AG04449 (cell line): ENCODE results near the gene MAST2.
A peak's percentile ranks its signal among the peaks of the same experiment; 100 is the strongest.

ENCODE experiments used
- CTCF ChIA-PET: fragments of 350-600 bp; formaldehyde crosslinking; extraction: SDS; loops from one replicate; lab custom pipeline; 2021; ENCODE audit warnings: antibody characterized with exemption; lab: Yijun Ruan, JAX
- POLR2A ChIA-PET: fragments of 400-600, 350-600 bp; formaldehyde crosslinking; extraction: SDS; loops from one replicate; lab custom pipeline; 2020; ENCODE audit warnings: antibody characterized with exemption, inconsistent platforms; lab: Yijun Ruan, JAX
- DNase-seq: peaks from one replicate; pipeline ENCODE4 v3.0.0-alpha.2; 2010; ENCODE audit warnings: low read depth, low spot score
- H3K4me3 ChIP-seq: 2 replicates; pipeline ENCODE4 v1.5.1; 2011; ENCODE audit warnings: low read depth, mild to moderate bottlenecking, control low read depth, low read length
- TF ChIP-seq, protein P1 (sequence below): IDR thresholded peaks from one replicate; pipeline ENCODE4 v1.5.1; 2011; ENCODE audit warnings: mild to moderate bottlenecking, moderate library complexity, low read length, control low read depth, inconsistent platforms; ENCODE audit not compliant: insufficient read depth; ENCODE audit errors: missing control alignments

Gene MAST2

DNA sequence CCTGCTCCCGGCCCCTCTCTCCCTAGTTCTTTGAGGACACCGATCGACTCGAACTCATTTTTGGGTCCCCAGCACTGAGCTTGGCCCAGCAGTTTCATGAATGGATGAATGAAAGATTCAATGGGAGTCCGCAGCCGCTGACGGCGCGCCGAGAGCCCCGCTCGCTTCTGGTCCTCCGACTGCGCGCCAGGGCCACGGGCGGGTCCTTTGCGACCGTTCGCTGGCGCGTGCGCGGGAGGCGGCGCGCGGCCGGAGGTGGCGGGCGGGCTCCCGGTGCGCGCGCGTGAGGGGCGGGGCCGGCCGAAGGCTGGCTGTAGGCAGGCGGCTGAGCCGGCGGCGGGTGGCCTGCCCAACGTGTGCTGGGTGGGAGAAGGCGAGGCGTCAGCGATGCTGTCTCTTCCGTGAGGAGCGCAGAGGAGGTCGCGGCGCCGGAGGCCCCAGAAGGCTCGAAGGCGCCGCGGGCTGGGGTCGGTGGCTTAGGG is at the start of gene MAST2:
Gene MAST2, plus strand, starts transcription at position 314 of the 482 bp plus-strand sequence. CDS start 284 bp downstream, outside the sequence.
- DNase-seq, result peak; percentile 16
- CTCF ChIA-PET, result no interaction called here
- TF ChIP-seq, protein P1, sequence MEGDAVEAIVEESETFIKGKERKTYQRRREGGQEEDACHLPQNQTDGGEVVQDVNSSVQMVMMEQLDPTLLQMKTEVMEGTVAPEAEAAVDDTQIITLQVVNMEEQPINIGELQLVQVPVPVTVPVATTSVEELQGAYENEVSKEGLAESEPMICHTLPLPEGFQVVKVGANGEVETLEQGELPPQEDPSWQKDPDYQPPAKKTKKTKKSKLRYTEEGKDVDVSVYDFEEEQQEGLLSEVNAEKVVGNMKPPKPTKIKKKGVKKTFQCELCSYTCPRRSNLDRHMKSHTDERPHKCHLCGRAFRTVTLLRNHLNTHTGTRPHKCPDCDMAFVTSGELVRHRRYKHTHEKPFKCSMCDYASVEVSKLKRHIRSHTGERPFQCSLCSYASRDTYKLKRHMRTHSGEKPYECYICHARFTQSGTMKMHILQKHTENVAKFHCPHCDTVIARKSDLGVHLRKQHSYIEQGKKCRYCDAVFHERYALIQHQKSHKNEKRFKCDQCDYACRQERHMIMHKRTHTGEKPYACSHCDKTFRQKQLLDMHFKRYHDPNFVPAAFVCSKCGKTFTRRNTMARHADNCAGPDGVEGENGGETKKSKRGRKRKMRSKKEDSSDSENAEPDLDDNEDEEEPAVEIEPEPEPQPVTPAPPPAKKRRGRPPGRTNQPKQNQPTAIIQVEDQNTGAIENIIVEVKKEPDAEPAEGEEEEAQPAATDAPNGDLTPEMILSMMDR, result no peak
- POLR2A ChIA-PET, result no interaction called here
- H3K4me3 ChIP-seq, result peak within 1 kb of the TSS; percentile 67

DNA sequence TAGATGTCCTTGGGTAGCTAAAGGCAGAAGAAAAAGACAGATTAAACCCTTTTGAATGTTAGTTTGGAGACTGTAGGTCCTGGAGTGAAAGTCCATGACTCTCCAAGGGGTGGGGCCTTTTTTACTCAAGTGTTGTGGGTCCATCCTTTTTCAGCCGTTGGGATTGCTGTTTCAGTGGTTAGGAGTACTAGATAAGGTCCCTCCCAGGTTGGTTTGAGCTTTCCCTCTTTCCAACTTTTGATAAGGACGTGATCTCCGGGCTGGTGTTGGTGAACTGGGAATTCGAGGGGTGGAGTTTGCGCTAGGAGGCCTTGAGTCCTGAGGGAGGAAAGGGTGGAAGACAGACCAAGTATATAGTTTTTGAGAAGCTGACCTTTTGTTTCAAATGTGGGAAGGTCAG is 47.7 kb upstream of the MAST2 start:
- CTCF ChIA-PET, result interaction anchor here (0.7 kb wide), 1 partner anchor 22 kb away, joined by 3 read pairs; no protein-coding TSS in a partner anchor
- DNase-seq, result no peak
- TF ChIP-seq, protein P1, result no peak
- no peak overlapping the region for H3K4me3 ChIP-seq
- POLR2A ChIA-PET, result no interaction called here

DNA sequence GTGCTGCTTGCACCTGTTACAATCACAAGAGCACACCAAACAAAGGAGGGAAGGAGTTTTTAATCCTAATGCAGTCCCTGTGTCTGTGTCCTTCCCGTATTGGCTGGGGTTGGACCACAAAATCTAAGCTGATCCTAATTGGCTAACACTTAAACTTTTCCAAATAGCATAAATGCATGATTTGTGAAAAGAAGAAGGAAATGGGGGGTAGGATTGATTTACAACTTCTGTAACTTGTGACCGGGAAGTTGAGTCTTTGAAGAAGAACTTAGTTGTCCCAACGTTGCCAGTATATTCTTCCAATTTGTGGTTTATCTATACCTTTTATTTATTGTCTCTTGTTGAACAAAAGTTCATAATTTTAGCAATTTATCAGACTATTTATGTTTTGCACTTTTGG is 41.1 kb upstream of the MAST2 start:
- POLR2A ChIA-PET, result no interaction called here
- TF ChIP-seq, protein P1, result no peak
- CTCF ChIA-PET, result no interaction called here
- no peak overlapping the region for H3K4me3 ChIP-seq
- no peak for DNase-seq

DNA sequence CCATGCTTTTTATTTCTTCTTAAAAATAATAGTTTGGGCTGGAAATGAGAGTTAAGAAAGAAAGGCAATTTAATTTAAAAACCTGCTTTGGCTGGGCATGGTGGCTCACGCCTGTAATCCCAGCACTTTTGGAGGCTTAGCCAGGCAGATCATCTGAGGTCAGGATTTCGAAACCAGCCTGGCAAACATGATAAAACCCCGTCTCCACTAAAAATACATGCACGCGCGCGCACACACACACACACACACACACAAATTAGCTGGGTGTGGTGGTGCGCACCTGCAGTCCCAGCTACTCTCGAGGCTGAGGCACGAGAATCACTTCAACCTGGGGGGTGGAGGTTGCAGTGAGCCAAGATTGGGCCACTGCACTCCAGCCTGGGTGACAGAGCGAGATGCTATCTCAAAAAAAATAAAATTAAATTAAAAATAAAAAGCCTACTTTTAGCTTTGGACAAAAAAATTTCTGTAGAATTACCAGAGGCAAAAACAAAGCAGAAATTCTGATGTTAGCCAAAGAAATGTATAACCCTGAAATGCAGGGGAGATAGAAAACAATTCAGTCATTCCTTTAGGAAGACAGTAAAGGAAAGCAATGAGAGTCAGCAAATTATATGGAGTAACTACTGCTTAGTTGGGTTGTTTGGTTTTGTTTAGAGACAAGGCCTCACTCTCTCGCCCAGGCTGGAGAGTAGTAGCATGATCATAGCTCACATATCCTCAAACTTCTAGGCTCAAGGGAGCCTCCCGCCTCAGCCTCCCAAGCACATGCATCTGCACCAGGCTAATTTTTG is 37.2 kb upstream of the MAST2 start:
- no peak overlapping the region for H3K4me3 ChIP-seq
- TF ChIP-seq, protein P1, result no peak
- POLR2A ChIA-PET, result no interaction called here
- CTCF ChIA-PET, result interaction anchor here (0.6 kb wide), 1 partner anchor 30 kb away, joined by 3 read pairs; no protein-coding TSS in a partner anchor
- DNase-seq, result no peak

DNA sequence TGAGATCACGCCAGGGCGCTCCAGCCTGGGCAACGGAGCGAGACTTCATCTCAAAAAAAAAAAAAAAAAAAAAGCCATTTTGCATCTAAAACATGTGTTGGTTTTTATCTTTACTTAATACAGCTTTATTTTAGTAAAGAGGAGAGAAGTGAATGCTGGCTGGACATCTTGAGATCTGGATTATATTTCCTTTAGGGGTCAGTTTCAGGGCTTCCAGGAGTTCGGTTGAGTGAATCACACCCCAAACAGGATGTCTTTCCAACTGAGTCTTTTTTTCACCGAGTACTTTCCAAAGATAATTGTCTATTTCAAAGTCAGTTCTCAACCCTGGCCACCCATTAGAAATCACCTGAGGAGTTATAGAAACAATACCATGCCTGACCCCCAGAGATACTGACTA is 36.4 kb upstream of the MAST2 start:
- TF ChIP-seq, protein P1, result no peak
- DNase-seq, result no peak
- ChIA-PET CTCF (no interaction called here), POLR2A (no interaction called here)
- no peak overlapping the region for H3K4me3 ChIP-seq

DNA sequence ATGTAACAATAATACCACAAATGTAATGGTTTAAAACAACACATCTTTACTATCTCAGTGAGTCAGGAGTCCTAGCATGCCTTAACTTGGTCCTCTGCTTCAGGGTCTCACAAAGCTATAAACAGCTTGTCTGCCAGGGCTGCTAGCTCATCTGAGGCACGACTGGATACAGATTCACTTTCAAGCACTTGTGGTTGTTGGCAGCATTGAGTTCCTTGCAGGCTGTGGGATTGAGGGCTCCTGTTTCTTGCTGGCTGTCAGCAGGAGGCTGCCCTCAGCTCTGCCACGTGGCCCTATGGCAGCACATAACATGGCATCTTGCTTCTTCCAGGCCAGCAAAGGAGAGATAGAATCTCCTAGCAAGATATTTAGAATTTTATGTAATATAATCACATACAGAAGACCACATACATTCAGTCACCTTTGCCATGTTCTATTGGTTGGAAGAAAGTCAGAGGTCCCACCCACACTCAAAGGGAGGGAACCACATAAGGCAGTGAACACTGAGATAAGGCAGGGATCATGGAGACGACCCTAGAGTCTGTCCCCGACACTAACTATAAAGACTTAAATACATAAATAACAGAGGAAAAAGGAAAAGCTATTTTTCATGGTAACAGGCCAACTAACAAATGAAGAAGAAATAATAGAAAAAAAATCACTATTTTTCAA is 34.0 kb upstream of the MAST2 start:
- peak; percentile 17 for DNase-seq
- ChIA-PET CTCF (no interaction called here), POLR2A (interaction anchor here (0.6 kb wide), 1 partner anchor 18 kb away, joined by 3 read pairs; no protein-coding TSS in a partner anchor)
- no peak overlapping the region for H3K4me3 ChIP-seq
- TF ChIP-seq, protein P1, result no peak
